ENCODE measurements around the gene PHF3.

DNA sequence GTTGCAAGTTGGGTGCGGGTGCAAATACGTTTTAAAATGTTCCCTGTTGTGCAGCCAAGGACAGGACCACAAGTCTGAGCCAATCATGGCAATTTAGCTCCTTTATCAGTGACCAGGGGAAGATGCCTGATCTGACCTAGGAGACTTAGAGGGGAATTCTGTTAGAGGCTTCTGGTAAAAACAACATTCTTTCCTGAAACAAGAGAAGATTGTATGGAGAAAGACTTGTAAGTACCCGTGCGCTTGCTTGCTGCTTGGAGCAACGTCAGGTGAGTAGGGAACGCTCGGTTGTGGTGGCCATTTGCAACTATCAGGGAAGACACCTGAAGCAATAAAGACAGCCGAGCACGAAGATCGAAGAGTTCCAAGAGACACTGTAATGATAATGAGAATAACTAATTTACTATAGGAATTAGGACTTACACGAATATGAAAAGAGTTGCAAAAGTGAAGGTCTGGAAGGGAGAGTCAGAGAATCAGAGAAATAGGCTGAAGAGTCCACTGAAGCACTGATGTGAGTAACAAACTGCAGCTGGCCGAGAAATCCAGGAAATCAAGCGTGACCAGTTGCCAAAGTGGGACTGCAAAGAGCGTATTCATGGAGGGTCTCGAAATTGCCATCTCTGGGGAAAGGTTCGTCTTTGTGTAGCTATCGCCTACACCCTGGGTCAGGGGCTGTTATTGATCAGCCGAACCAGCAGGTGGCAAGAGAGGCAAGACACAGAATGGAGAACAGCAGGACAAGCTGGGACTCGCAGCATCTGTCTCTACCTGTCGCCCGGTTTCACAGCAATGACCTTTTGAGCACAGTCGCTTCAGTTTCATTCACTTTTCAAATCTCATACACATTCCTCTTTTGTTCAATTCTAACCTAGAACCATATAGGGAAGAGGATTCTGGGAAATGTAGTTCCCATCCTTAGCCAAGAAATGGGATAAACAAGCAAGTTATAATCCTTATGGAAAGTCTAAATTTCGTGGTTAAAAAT is 37.3 kb upstream of the PHF3 start:
- TF ChIP-seq POLR2A (IDR thresholded peaks at IDR 0.05), result no peak
- TF ChIP-seq, protein P1, sequence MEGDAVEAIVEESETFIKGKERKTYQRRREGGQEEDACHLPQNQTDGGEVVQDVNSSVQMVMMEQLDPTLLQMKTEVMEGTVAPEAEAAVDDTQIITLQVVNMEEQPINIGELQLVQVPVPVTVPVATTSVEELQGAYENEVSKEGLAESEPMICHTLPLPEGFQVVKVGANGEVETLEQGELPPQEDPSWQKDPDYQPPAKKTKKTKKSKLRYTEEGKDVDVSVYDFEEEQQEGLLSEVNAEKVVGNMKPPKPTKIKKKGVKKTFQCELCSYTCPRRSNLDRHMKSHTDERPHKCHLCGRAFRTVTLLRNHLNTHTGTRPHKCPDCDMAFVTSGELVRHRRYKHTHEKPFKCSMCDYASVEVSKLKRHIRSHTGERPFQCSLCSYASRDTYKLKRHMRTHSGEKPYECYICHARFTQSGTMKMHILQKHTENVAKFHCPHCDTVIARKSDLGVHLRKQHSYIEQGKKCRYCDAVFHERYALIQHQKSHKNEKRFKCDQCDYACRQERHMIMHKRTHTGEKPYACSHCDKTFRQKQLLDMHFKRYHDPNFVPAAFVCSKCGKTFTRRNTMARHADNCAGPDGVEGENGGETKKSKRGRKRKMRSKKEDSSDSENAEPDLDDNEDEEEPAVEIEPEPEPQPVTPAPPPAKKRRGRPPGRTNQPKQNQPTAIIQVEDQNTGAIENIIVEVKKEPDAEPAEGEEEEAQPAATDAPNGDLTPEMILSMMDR (IDR thresholded peaks at IDR 0.05), result peak; percentile 75 to 93 (median 78)

Data from gastroesophageal sphincter (tissue), 3 donors.